A673 (cell line): ENCODE results near the gene IGF2. TPM values are rescaled to one million over a fixed set of nuclear protein-coding genes. Genes with fewer than 3 reads are reported as not detected.

Experiments
- BruUV-seq: library from RNA; stranded (reverse); fragments of 400-500 nt; replicated peaks from 2 replicates; lab custom pipeline; 2021; lab: Mats Ljungman, UMichigan
- CTCF ChIA-PET: fragments of 300-600 bp; sonication (Branson Sonifier 250); formaldehyde crosslinking; loops from one replicate; lab custom pipeline; 2022; ENCODE audit warnings: antibody characterized with exemption; lab: Charles Lee
- POLR2A ChIA-PET: fragments of 300-600 bp; sonication (Branson Sonifier 250); formaldehyde crosslinking; loops from one replicate; lab custom pipeline; 2022; ENCODE audit warnings: antibody characterized with exemption; ENCODE audit not compliant: low non-redundant PET; lab: Charles Lee
- DNase-seq: peaks from one replicate; pipeline ENCODE4 v3.0.0-alpha.2; 2015; ENCODE audit warnings: low spot score
- H3K27ac ChIP-seq: fragments of 200-600 bp; sonication (generic); 2 replicates; pipeline ENCODE4 v1.5.1; 2016; ENCODE audit warnings: mixed run types, low read depth, mild to moderate bottlenecking, mixed read lengths, antibody characterized with exemption, low read length; ENCODE audit not compliant: poor library complexity, severe bottlenecking
- H3K27me3 ChIP-seq: fragments of 200-600 bp; sonication (generic); replicated peaks from 2 replicates; pipeline ENCODE4 v1.6.1; 2017; ENCODE audit warnings: mixed run types, low read depth, mild to moderate bottlenecking, mixed read lengths, antibody characterized with exemption, low read length; ENCODE audit not compliant: insufficient read depth, poor library complexity
- H3K36me3 ChIP-seq: fragments of 200-600 bp; sonication (generic); 2 replicates; pipeline ENCODE4 v1.6.1; 2016; ENCODE audit warnings: mixed run types, mild to moderate bottlenecking, mixed read lengths, antibody characterized with exemption, low read length; ENCODE audit not compliant: insufficient read depth, poor library complexity, severe bottlenecking
- H3K4me1 ChIP-seq: fragments of 200-600 bp; sonication (generic); 2 replicates; pipeline ENCODE4 v1.6.1; 2017; ENCODE audit warnings: mixed run types, mild to moderate bottlenecking, mixed read lengths, antibody characterized with exemption, low read length; ENCODE audit not compliant: insufficient read depth, poor library complexity, severe bottlenecking
- H3K4me3 ChIP-seq: fragments of 200-600 bp; sonication (generic); 2 replicates; pipeline ENCODE4 v1.5.1; 2016; ENCODE audit warnings: low read depth, mixed run types, mild to moderate bottlenecking, mixed read lengths, low read length; ENCODE audit not compliant: poor library complexity, severe bottlenecking
- H3K9me3 ChIP-seq: fragments of 200-600 bp; sonication (generic); 2 replicates; pipeline ENCODE4 v1.6.1; 2016; ENCODE audit warnings: mixed run types, low read depth, mild to moderate bottlenecking, mixed read lengths, antibody characterized with exemption, low read length; ENCODE audit not compliant: poor library complexity, severe bottlenecking
- EZH2 ChIP-seq: fragments of 200-600 bp; sonication (generic); IDR thresholded peaks from 2 replicates; pipeline ENCODE4 v1.6.1; 2017; ENCODE audit warnings: borderline replicate concordance, low read depth, mild to moderate bottlenecking, mixed read lengths, antibody characterized with exemption, low read length; ENCODE audit not compliant: poor library complexity, severe bottlenecking
- intact Hi-C: fragments of 100-400 bp; cut with micrococcal nuclease; formaldehyde crosslinking; loops from one replicate; pipeline ENCODE4 v1.10.0; 2022; ENCODE audit not compliant: unreplicated experiment
- total RNA-seq: library from RNA; stranded (reverse); gene quantifications from 2 replicates; pipeline ENCODE4 v1.2.3, GENCODE V29; 2021
- TF ChIP-seq, protein P1 (sequence below): fragments of 300-800, 200-600 bp; sonication (generic); conservative IDR thresholded peaks from 2 replicates; pipeline ENCODE4 v1.5.1; 2017; ENCODE audit warnings: low read depth, mild to moderate bottlenecking, antibody characterized with exemption, low read length, moderate library complexity, mixed read lengths

IGF2 gene
- total RNA-seq, 1 experiment from 2014 or later, result 0.17 TPM

DNA sequence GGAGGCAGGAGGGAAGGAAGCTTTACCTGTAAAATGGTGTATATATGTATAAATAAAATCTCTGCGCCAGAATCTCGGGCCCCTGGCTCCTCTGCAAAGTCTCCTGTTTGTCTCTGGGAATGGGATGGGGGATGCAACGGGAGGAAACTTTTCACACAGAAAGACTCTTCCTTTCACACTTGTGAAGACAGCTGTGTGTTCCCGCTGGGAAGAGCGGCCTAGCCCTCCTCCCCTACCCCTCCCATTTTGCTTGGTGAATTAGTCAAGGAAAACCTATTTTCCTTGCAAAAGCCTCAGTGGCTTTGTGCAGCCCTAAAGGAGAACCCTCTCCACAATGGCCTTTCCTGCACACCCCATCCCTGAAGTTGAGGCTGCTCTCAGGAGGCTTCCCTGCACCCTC lies 9.4 kb upstream of the IGF2 start:
- intact Hi-C loops, result no loop called here
- Histone ChIP-seq H3K27me3 (peaks cover 38% of the 10 kb centered on the region), H3K4me1 (no peaks in the 10 kb centered on the region), H3K36me3 (no peaks in the 10 kb centered on the region), H3K4me3 (no peak overlapping the region), H3K27ac (no peak overlapping the region), H3K9me3 (no peaks in the 10 kb centered on the region)
- TF ChIP-seq, protein P1, sequence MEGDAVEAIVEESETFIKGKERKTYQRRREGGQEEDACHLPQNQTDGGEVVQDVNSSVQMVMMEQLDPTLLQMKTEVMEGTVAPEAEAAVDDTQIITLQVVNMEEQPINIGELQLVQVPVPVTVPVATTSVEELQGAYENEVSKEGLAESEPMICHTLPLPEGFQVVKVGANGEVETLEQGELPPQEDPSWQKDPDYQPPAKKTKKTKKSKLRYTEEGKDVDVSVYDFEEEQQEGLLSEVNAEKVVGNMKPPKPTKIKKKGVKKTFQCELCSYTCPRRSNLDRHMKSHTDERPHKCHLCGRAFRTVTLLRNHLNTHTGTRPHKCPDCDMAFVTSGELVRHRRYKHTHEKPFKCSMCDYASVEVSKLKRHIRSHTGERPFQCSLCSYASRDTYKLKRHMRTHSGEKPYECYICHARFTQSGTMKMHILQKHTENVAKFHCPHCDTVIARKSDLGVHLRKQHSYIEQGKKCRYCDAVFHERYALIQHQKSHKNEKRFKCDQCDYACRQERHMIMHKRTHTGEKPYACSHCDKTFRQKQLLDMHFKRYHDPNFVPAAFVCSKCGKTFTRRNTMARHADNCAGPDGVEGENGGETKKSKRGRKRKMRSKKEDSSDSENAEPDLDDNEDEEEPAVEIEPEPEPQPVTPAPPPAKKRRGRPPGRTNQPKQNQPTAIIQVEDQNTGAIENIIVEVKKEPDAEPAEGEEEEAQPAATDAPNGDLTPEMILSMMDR, result no peak
- no peak for TF ChIP-seq EZH2
- DNase-seq, result no peak
- no TSS peak for BruUV-seq
- POLR2A ChIA-PET, result no interaction called here
- CTCF ChIA-PET, result no interaction called here

DNA sequence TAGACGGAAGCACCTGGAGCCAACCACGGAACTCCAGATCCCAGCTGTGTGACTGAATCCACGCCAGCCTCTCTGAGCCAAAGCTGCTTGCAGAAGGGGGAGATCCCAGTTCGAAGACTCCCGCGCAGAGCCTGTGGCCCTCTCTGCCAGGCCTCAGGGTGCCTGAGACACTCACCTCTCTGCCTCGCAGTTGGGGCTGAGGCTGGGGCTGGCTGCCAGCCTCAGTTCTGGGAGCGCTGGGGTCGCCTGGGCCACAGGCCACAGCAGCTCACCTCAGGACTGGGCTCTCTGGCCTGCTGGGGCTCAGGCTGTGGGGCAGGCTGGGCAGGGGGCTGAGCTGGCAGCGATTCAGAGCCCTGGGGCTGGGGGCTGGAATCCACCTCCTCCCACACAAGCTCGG lies 8.2 kb upstream of the IGF2 start:
- TF ChIP-seq, protein P1, result no peak
- no peak for TF ChIP-seq EZH2
- no TSS peak for BruUV-seq
- no peaks in the 10 kb centered on the region for H3K4me1 ChIP-seq
- ChIA-PET POLR2A (no interaction called here), CTCF (no interaction called here)
- H3K4me3 ChIP-seq, result no peak overlapping the region
- H3K27me3 ChIP-seq, result peaks cover 50% of the 10 kb centered on the region
- no peaks in the 10 kb centered on the region for H3K36me3 ChIP-seq
- H3K27ac ChIP-seq, result no peak overlapping the region
- intact Hi-C loops, result no loop called here
- no peaks in the 10 kb centered on the region for H3K9me3 ChIP-seq
- DNase-seq, result no peak

- no peaks in the 10 kb centered on the region for H3K4me1 ChIP-seq
- intact Hi-C loops, result no loop called here
- BruUV-seq, result no TSS peak
- TF ChIP-seq, protein P1, result no peak
- TF ChIP-seq EZH2, result no peak
- ChIA-PET POLR2A (no interaction called here), CTCF (no interaction called here)
- no peak overlapping the region for H3K27ac ChIP-seq
- H3K4me3 ChIP-seq, result no peak overlapping the region
- DNase-seq, result no peak
- peaks cover 63% of the 10 kb centered on the region for H3K27me3 ChIP-seq
- no peaks in the 10 kb centered on the region for H3K36me3 ChIP-seq
- no peaks in the 10 kb centered on the region for H3K9me3 ChIP-seq
These were observed 6.9 kb upstream of the IGF2 start for GRCh38 chr11:2146051-2146450.
